K562 (cell line): ENCODE data around the gene F11R. TPM values are rescaled to one million over a fixed set of nuclear protein-coding genes. Genes with fewer than 3 reads are reported as not detected.

ENCODE experiments used
- ATAC-seq: fragments of 200-7000 bp; cut with Tn5 transposase; 3 replicates; pipeline ENCODE4 v1.9.1; 2020; ENCODE audit warnings: moderate library complexity
- BruUV-seq: library from RNA; stranded (reverse); fragments of 400-500 nt; replicated peaks from 2 replicates; lab custom pipeline; 2021; lab: Mats Ljungman, UMichigan
- CTCF ChIA-PET: fragments of 300-600 bp; formaldehyde crosslinking; extraction: SDS; loops from one replicate; lab custom pipeline; 2021; ENCODE audit warnings: low intra/inter-chr PET ratio; lab: Yijun Ruan, JAX
- POLR2A ChIA-PET: fragments of 300-600, 350-650 bp; sonication (Branson Sonifier 250); formaldehyde crosslinking; extraction: SDS; loops from one replicate; lab custom pipeline; 2021; ENCODE audit warnings: antibody characterized with exemption, inconsistent platforms; lab: Yijun Ruan, JAX
- DNase-seq, 4 experiments: peaks; one replicate each; pipeline versions ENCODE4 v3.0.0 to v3.0.0-alpha.2; 2011 to 2018; ENCODE audit warnings: low spot score in 3 of 4, mixed read lengths in 3 of 4; ENCODE audit errors: extremely low read depth in 1 of 4
- FAIRE-seq: peaks from 2 replicates; lab custom pipeline; 2011; peaks lifted over from hg19 to GRCh38; lab: Jason Lieb, UNC
- H2AFZ ChIP-seq: 2 replicates; pipeline ENCODE4 v1.6.0; 2011; ENCODE audit warnings: low read depth, low read length, control low read depth, inconsistent platforms
- H3K27ac ChIP-seq: fragments of 200-600 bp; 3 replicates; pipeline ENCODE4 v1.8.0; 2011; ENCODE audit warnings: low read depth, mild to moderate bottlenecking, control low read depth, inconsistent platforms, low read length, moderate library complexity, mixed read lengths; ENCODE audit errors: extremely low read depth
- H3K27me3 ChIP-seq, 2 experiments: fragments of 300-600 bp in 1 of 2; 2 replicates in 1 of 2; 3 replicates in 1 of 2; pipeline versions ENCODE4 v1.6.0 to v1.8.0; 2011; ENCODE audit warnings: inconsistent platforms in 2 of 2, low read length in 2 of 2, mild to moderate bottlenecking in 1 of 2, mixed read lengths in 1 of 2, moderate library complexity in 1 of 2; ENCODE audit not compliant: control insufficient read depth in 2 of 2, insufficient read depth in 2 of 2
- H3K36me3 ChIP-seq: fragments of 300-600 bp; 3 replicates; pipeline ENCODE4 v1.8.0; 2011; ENCODE audit warnings: mild to moderate bottlenecking, low read length, inconsistent platforms; ENCODE audit not compliant: control insufficient read depth, insufficient read depth
- H3K4me1 ChIP-seq, 2 experiments: fragments of 200-600 bp in 1 of 2; replicated peaks in 1 of 2; 2 replicates in 1 of 2; 3 replicates in 1 of 2; pipeline versions ENCODE4 v1.5.1 to v1.8.0; 2011; ENCODE audit warnings: inconsistent platforms in 2 of 2, low read length in 2 of 2, mild to moderate bottlenecking in 1 of 2, mixed read lengths in 1 of 2, moderate library complexity in 1 of 2; ENCODE audit not compliant: control insufficient read depth in 2 of 2, insufficient read depth in 2 of 2
- H3K4me2 ChIP-seq: 2 replicates; pipeline ENCODE4 v1.6.1; 2011; ENCODE audit warnings: low read length, control low read depth, inconsistent platforms, mixed read lengths; ENCODE audit not compliant: insufficient read depth
- H3K4me3 ChIP-seq: fragments of 200-600 bp; sonication (generic), shearing (Covaris generic); 2 replicates; pipeline ENCODE4 v1.5.1; 2016; ENCODE audit warnings: control low read depth, inconsistent platforms
- H3K79me2 ChIP-seq: fragments of 200-600 bp; 3 replicates; pipeline ENCODE4 v1.8.0; 2011; ENCODE audit warnings: low read length, inconsistent platforms; ENCODE audit not compliant: control insufficient read depth, insufficient read depth
- H3K9ac ChIP-seq, 2 experiments: 2 replicates each; pipeline versions ENCODE4 v1.6.0 to v1.6.1; 2011; ENCODE audit warnings: low read depth in 2 of 2, low read length in 2 of 2, control low read depth in 1 of 2, inconsistent platforms in 1 of 2, mild to moderate bottlenecking in 1 of 2, mixed read lengths in 1 of 2; ENCODE audit not compliant: insufficient read depth in 1 of 2
- H3K9me1 ChIP-seq: one replicate; pipeline ENCODE4 v1.6.0; 2011; ENCODE audit warnings: inconsistent platforms, mild to moderate bottlenecking, low read length, moderate library complexity; ENCODE audit not compliant: control insufficient read depth, insufficient read depth
- H3K9me3 ChIP-seq: replicated peaks from 2 replicates; pipeline ENCODE4 v1.5.1; 2011; ENCODE audit warnings: low read depth, low read length, inconsistent platforms; ENCODE audit not compliant: control insufficient read depth, insufficient read depth
- H4K20me1 ChIP-seq: replicated peaks from 2 replicates; pipeline ENCODE4 v1.6.1; 2011; ENCODE audit warnings: low read length, inconsistent platforms, mixed read lengths; ENCODE audit not compliant: control insufficient read depth, insufficient read depth
- DPF2 ChIP-seq: fragments of 450-650 bp; IDR thresholded peaks from 2 replicates; pipeline ENCODE4 v1.6.1; 2016
- FOXK1 ChIP-seq: sonication (generic); formaldehyde crosslinking; IDR thresholded peaks from 2 replicates; pipeline ENCODE4 v1.8.0; 2022; ENCODE audit warnings: missing genetic modification reagents, mild to moderate bottlenecking, borderline replicate concordance
- MIER1 ChIP-seq: fragments of 450-650 bp; IDR thresholded peaks from 2 replicates; pipeline ENCODE4 v1.6.1; 2016; ENCODE audit warnings: antibody characterized with exemption, mild to moderate bottlenecking, low read depth
- ZC3H8 ChIP-seq: fragments of 450-650 bp; IDR thresholded peaks from 2 replicates; pipeline ENCODE4 v1.6.1; 2017
- ZNF445 ChIP-seq: fragments of 250-450 bp; sonication (Bioruptor Pico); IDR thresholded peaks from 2 replicates; pipeline ENCODE4 v1.4.0; 2020; ENCODE audit warnings: low read depth, mild to moderate bottlenecking, moderate library complexity
- WGBS: fragments of 100-300 bp; shearing (Covaris generic); methylation state at CpG from one replicate; pipeline ENCODE4 v1.1.6; 2016; ENCODE audit warnings: low coverage, mixed read lengths; ENCODE audit not compliant: insufficient coverage; ENCODE audit errors: missing lambda C conversion rate; 5-methylcytosine and 5-hydroxymethylcytosine counted together
- in situ Hi-C: fragments of 300-500 bp; cut with MboI; formaldehyde crosslinking; loops from 4 replicates; pipeline ENCODE4 v1.15.0; 2018; ENCODE audit warnings: inconsistent platforms, mixed read lengths
- intact Hi-C: fragments of 100-400 bp; cut with micrococcal nuclease; formaldehyde crosslinking; loops from 2 replicates; pipeline ENCODE4 v1.14.2; 2022
- polyA plus RNA-seq, 8 experiments: library from polyadenylated mRNA; depleted of rRNA in 4 of 8; stranded (reverse) in 5 of 8; unstranded in 3 of 8; fragments of >200 nt; fragmentation: Nextera tagmentation in 2 of 8; fragmentation: Illumina TruSeq in 1 of 8; extraction: Ambion mirVana in 2 of 8; extraction: Trizol in 1 of 8; gene quantifications; 2 replicates each; pipeline versions ENCODE4 v1.2.1 to v1.2.3, GENCODE V29; 2011 to 2014; ENCODE audit warnings: inconsistent platforms in 1 of 8, missing spikeins in 1 of 8
- total RNA-seq, 7 experiments: library from RNA; depleted of rRNA in 6 of 7; stranded (reverse); fragments of >200 nt in 6 of 7; fragmentation: Illumina TruSeq in 2 of 7; extraction: Trizol in 2 of 7; gene quantifications; 2 replicates each; pipeline versions ENCODE4 v1.2.1 to v1.2.3, GENCODE V29; 2011 to 2021; ENCODE audit warnings: low replicate concordance in 1 of 7
- TF ChIP-seq, protein P1 (sequence below): sonication (generic); formaldehyde crosslinking; IDR thresholded peaks from 2 replicates; pipeline ENCODE4 v1.8.0; 2022; ENCODE audit warnings: mild to moderate bottlenecking, missing genetic modification reagents
- TF ChIP-seq, protein P2 (sequence below): fragments of 450-650 bp; IDR thresholded peaks from 2 replicates; pipeline ENCODE4 v1.6.1; 2016; ENCODE audit warnings: low read depth
- TF ChIP-seq, protein P3 (sequence below): sonication (generic); formaldehyde crosslinking; IDR thresholded peaks from 2 replicates; pipeline ENCODE4 v1.8.1; 2023; ENCODE audit warnings: mild to moderate bottlenecking, missing genetic modification reagents, moderate library complexity

F11R gene
- total and polyA plus RNA-seq, 9 of the 15 experiments (the other 6 are each of a cell fraction or from before 2014, with no cell fraction given) = 27.4 to 187 (median 52.5) TPM

DNA sequence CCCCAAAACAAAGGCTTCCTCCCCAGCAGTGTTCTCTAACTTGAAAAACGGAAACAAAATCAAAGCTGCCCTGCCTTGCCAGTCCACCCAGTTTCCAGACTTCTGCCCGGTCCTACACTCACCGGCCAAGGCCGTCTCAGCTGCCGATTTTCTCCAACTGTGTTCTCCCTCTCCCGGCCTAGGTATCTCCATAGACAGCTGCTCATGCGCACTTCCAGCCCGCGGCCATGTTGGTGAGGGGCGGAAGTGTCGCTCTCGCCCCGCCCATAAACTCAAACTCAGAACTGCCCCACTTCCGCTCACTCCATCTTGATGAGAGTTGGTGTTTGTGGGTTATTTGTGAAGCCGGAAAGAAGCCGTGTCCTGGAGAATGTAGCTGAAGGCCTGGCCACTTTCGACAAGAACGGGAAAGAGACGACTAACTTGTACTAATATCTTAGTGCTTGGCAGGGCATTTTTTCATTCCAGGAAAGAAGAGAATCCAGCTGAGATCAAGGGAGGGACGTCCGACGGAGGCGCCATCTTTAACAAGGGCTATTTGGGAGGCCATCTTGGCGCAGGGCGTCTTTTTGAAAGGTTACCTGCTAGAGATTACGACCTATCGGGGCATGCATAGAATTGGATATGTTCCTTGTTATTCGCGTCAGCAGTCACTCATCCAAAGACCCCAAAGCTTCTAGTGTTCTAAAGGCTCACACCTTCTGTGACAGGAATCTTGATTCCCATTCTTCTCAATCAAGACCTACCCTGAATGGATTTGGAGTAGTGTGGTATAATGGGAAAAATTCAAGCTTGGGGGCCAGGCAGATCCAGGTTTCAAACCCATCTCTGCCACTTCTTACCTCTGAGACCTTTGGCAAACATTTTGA lies 25.0 kb upstream of the F11R start, which contains the start of gene USF1:
Gene USF1, minus strand, starts transcription at position 242 of the 869 bp plus-strand sequence. CDS start 2,702 bp downstream, outside the sequence.
- FAIRE-seq (peak; percentile 99), DNase-seq (peak; percentile 94 to 98 (median 95)), ATAC-seq (peak; percentile 92)
- intact Hi-C loops = loop anchor here (1.0 to 2.0 kb wide), 3 partner anchors 32 to 56 kb away; no protein-coding TSS in a partner anchor
- no peaks in the 10 kb centered on the region for H3K27me3 ChIP-seq
- BruUV-seq = TSS peak; percentile 93
- peaks cover 27% of the 10 kb centered on the region for H3K79me2 ChIP-seq
- peaks cover 24% of the 10 kb centered on the region for H3K36me3 ChIP-seq
- peak within 1 kb of the TSS; percentile 95 for H3K4me2 ChIP-seq
- peak within 1 kb of the TSS; percentile 87 to 95 for H3K9ac ChIP-seq
- 1% methylated on average over 27 of the region's 29 CpGs for WGBS
- H3K9me1 ChIP-seq = no peaks in the 10 kb centered on the region
- no peaks in the 10 kb centered on the region; the same call in 1 of the 2 replicates for H3K9me3 ChIP-seq
- in situ Hi-C loops = no loop called here
- ChIA-PET POLR2A (interaction anchor here (0.6 to 4.1 kb wide), 24 partner anchors 8 to 193 kb away, joined by 3 to 19 read pairs (median 5); partner anchors contain the start of genes ARHGAP30, DEDD, F11R and UFC1), CTCF (no interaction called here)
- peak within 1 kb of the TSS; percentile 97 for H2AFZ ChIP-seq
- H4K20me1 ChIP-seq = no peaks in the 10 kb centered on the region
- peaks cover 10 to 12% of the 10 kb centered on the region in 2 experiments; a peak in 3 of 5 replicates for H3K4me1 ChIP-seq
- peak within 1 kb of the TSS; percentile 75 for H3K4me3 ChIP-seq
- peak within 1 kb of the TSS; percentile 95 for H3K27ac ChIP-seq
- TF ChIP-seq, protein P1, sequence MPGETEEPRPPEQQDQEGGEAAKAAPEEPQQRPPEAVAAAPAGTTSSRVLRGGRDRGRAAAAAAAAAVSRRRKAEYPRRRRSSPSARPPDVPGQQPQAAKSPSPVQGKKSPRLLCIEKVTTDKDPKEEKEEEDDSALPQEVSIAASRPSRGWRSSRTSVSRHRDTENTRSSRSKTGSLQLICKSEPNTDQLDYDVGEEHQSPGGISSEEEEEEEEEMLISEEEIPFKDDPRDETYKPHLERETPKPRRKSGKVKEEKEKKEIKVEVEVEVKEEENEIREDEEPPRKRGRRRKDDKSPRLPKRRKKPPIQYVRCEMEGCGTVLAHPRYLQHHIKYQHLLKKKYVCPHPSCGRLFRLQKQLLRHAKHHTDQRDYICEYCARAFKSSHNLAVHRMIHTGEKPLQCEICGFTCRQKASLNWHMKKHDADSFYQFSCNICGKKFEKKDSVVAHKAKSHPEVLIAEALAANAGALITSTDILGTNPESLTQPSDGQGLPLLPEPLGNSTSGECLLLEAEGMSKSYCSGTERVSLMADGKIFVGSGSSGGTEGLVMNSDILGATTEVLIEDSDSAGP = 0 out of 2 replicates have a peak, but pooled peaks have one; percentile 30
- TF ChIP-seq, protein P2, sequence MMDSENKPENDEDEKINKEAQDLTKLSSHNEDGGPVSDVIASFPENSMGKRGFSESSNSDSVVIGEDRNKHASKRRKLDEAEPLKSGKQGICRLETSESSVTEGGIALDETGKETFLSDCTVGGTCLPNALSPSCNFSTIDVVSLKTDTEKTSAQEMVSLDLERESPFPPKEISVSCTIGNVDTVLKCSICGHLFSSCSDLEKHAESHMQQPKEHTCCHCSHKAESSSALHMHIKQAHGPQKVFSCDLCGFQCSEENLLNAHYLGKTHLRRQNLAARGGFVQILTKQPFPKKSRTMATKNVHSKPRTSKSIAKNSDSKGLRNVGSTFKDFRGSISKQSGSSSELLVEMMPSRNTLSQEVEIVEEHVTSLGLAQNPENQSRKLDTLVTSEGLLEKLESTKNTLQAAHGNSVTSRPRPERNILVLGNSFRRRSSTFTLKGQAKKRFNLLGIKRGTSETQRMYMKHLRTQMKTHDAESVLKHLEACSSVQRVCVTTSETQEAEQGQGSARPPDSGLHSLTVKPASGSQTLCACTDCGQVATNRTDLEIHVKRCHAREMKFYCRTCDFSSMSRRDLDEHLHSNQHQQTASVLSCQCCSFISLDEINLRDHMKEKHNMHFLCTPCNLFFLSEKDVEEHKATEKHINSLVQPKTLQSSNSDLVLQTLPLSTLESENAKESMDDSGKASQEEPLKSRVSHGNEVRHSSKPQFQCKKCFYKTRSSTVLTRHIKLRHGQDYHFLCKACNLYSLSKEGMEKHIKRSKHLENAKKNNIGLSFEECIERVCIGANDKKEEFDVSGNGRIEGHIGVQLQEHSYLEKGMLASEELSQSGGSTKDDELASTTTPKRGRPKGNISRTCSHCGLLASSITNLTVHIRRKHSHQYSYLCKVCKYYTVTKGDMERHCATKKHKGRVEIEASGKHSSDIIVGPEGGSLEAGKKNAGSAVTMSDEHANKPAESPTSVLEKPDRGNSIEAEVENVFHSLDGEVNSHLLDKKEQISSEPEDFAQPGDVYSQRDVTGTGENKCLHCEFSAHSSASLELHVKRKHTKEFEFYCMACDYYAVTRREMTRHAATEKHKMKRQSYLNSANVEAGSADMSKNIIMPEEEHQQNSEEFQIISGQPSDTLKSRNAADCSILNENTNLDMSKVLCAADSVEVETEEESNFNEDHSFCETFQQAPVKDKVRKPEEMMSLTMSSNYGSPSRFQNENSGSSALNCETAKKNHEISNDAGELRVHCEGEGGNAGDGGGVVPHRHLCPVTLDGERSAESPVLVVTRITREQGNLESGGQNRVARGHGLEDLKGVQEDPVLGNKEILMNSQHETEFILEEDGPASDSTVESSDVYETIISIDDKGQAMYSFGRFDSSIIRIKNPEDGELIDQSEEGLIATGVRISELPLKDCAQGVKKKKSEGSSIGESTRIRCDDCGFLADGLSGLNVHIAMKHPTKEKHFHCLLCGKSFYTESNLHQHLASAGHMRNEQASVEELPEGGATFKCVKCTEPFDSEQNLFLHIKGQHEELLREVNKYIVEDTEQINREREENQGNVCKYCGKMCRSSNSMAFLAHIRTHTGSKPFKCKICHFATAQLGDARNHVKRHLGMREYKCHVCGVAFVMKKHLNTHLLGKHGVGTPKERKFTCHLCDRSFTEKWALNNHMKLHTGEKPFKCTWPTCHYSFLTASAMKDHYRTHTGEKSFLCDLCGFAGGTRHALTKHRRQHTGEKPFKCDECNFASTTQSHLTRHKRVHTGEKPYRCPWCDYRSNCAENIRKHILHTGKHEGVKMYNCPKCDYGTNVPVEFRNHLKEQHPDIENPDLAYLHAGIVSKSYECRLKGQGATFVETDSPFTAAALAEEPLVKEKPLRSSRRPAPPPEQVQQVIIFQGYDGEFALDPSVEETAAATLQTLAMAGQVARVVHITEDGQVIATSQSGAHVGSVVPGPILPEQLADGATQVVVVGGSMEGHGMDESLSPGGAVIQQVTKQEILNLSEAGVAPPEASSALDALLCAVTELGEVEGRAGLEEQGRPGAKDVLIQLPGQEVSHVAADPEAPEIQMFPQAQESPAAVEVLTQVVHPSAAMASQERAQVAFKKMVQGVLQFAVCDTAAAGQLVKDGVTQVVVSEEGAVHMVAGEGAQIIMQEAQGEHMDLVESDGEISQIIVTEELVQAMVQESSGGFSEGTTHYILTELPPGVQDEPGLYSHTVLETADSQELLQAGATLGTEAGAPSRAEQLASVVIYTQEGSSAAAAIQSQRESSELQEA = no peak
- TF ChIP-seq ZC3H8 (no peak), FOXK1 (CRISPR knock-in tag) (0 out of 2 replicates have a peak, but pooled peaks have one; percentile 42), MIER1 (no peak), ZNF445 (peak; percentile 71; the same call in 1 of the 2 replicates), DPF2 (peak; percentile 26; the same call in 1 of the 2 replicates)
- TF ChIP-seq, protein P3, sequence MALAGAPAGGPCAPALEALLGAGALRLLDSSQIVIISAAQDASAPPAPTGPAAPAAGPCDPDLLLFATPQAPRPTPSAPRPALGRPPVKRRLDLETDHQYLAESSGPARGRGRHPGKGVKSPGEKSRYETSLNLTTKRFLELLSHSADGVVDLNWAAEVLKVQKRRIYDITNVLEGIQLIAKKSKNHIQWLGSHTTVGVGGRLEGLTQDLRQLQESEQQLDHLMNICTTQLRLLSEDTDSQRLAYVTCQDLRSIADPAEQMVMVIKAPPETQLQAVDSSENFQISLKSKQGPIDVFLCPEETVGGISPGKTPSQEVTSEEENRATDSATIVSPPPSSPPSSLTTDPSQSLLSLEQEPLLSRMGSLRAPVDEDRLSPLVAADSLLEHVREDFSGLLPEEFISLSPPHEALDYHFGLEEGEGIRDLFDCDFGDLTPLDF (CRISPR knock-in tag) = peak; percentile 70; the same call in 1 of the 2 replicates
